Suprapubic skin (tissue), 4 donors: Measurements from ENCODE around the gene ZNF226.
"Not testable (repeated sequence)": the region's sequence is repeated elsewhere in the genome, so short reads cannot be mapped to it uniquely, and the experiment has no call there.

Source experiments
- POLR2A ChIP-seq, 2 donors: fragments of 450-650 bp; IDR thresholded peaks; one replicate each; pipeline ENCODE4 v1.6.1; 2017; ENCODE audit warnings: antibody characterized with exemption in 2 of 2, mild to moderate bottlenecking in 2 of 2, moderate library complexity in 2 of 2
- POLR2AphosphoS5 ChIP-seq, 3 donors: sonication (generic); formaldehyde crosslinking; IDR thresholded peaks; one replicate each; pipeline ENCODE4 v1.6.1; 2017; ENCODE audit warnings: antibody characterized with exemption in 3 of 3
- TF ChIP-seq, protein P1 (sequence below), 2 donors: fragments of 200-600 bp in 1 of 2; fragments of 450-650 bp in 1 of 2; sonication (generic) in 1 of 2; IDR thresholded peaks; one replicate each; pipeline ENCODE4 v1.5.1; 2016 to 2019; ENCODE audit warnings: antibody characterized with exemption in 2 of 2, mild to moderate bottlenecking in 1 of 2, moderate library complexity in 1 of 2

DNA sequence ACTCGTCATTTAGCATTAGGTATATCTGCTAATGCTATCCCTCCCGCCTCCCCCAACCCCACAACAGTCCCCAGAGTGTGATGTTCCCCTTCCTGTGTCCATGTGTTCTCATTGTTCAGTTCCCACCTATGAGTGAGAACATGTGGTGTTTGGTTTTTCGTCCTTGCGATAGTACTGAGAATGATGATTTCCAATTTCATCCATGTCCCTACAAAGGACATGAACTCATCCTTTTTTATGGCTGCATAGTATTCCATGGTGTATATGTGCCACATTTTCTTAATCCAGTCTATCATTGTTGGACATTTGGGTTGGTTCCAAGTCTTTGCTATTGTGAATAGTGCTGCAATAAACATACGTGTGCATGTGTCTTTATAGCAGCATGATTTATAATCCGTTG is 55.9 kb downstream of the ZNF226 start:
- TF ChIP-seq POLR2A, POLR2AphosphoS5 (IDR thresholded peaks at IDR 0.05): not testable (repeated sequence)
- TF ChIP-seq, protein P1, sequence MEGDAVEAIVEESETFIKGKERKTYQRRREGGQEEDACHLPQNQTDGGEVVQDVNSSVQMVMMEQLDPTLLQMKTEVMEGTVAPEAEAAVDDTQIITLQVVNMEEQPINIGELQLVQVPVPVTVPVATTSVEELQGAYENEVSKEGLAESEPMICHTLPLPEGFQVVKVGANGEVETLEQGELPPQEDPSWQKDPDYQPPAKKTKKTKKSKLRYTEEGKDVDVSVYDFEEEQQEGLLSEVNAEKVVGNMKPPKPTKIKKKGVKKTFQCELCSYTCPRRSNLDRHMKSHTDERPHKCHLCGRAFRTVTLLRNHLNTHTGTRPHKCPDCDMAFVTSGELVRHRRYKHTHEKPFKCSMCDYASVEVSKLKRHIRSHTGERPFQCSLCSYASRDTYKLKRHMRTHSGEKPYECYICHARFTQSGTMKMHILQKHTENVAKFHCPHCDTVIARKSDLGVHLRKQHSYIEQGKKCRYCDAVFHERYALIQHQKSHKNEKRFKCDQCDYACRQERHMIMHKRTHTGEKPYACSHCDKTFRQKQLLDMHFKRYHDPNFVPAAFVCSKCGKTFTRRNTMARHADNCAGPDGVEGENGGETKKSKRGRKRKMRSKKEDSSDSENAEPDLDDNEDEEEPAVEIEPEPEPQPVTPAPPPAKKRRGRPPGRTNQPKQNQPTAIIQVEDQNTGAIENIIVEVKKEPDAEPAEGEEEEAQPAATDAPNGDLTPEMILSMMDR (IDR thresholded peaks at IDR 0.05) = not testable (repeated sequence)
